Naive thymus-derived CD8-positive, alpha-beta T cell (primary cell): ENCODE measurements around the gene ENOX1. TPM values are rescaled to one million over a fixed set of nuclear protein-coding genes. Genes with fewer than 3 reads are reported as not detected.
"Not testable (repeated sequence)": the region's sequence is repeated elsewhere in the genome, so short reads cannot be mapped to it uniquely, and the experiment has no call there.

Experiments
- ATAC-seq, 2 donors: fragments of 150-1000 bp; cut with Tn5 transposase in 1 of 2; sonication (Bioruptor Pico), chemical (Tn5 transposase) in 1 of 2; 1 replicate in 1 of 2; 2 replicates in 1 of 2; pipeline ENCODE4 v1.10.0; 2021; ENCODE audit warnings: mild to moderate bottlenecking in 2 of 2, moderate library complexity in 2 of 2
- POLR2A ChIA-PET: fragments of 350-600 bp; sonication (Branson Sonifier 250); formaldehyde crosslinking; loops from one replicate; lab custom pipeline; 2021; ENCODE audit warnings: antibody characterized with exemption; lab: Charles Lee
- DNase-seq, 10 donors: peaks; one replicate each; pipeline versions ENCODE4 v3.0.0 to v3.0.0-alpha.2; 2020 to 2022
- H3K27ac Mint-ChIP-seq, 10 donors: one replicate each; pipeline ENCODE4 v1.8.0; 2020 to 2022; ENCODE audit warnings: mild to moderate bottlenecking in 10 of 10, mixed read lengths in 10 of 10, moderate library complexity in 4 of 10, inconsistent platforms in 1 of 10
- H3K27me3 Mint-ChIP-seq, 5 donors: one replicate each; pipeline ENCODE4 v1.8.0; 2021 to 2022; ENCODE audit warnings: mixed read lengths in 5 of 5
- H3K36me3 Mint-ChIP-seq, 3 donors: one replicate each; pipeline ENCODE4 v1.8.0; 2020 to 2022; ENCODE audit warnings: mixed read lengths in 3 of 3, mild to moderate bottlenecking in 2 of 3, inconsistent platforms in 1 of 3
- H3K4me1 Mint-ChIP-seq, 4 donors: one replicate each; pipeline ENCODE4 v1.8.0; 2021 to 2022; ENCODE audit warnings: mixed read lengths in 4 of 4
- H3K4me3 Mint-ChIP-seq, 10 donors: one replicate each; pipeline ENCODE4 v1.8.0; 2020 to 2022; ENCODE audit warnings: mild to moderate bottlenecking in 10 of 10, mixed read lengths in 10 of 10, moderate library complexity in 6 of 10, inconsistent platforms in 1 of 10
- H3K9me3 Mint-ChIP-seq, 9 donors: one replicate each; pipeline ENCODE4 v1.8.0; 2020 to 2022; ENCODE audit warnings: mixed read lengths in 9 of 9, mild to moderate bottlenecking in 3 of 9, inconsistent platforms in 1 of 9, moderate library complexity in 1 of 9
- polyA plus RNA-seq, 3 donors: library from polyadenylated mRNA; unstranded; fragments of 300-500 nt; fragmentation: Illumina TruSeq; gene quantifications; one replicate each; pipeline ENCODE4 v1.2.3, GENCODE V29; 2021
- total RNA-seq, 8 experiments: library from RNA in 2 of 8; stranded (reverse) in 2 of 8; gene quantifications; one replicate each; pipeline ENCODE4 v1.2.3 and lab custom pipeline; 2021 to 2026

The ENOX1 gene
- total and polyA plus RNA-seq, 5 experiments from 2014 or later = not detected

- H3K9me3 Mint-ChIP-seq = no peaks in the 10 kb centered on the region
- DNase-seq = no peak
- H3K36me3 Mint-ChIP-seq = no peaks in the 10 kb centered on the region
- no peak overlapping the region for H3K27ac Mint-ChIP-seq
- POLR2A ChIA-PET = no interaction called here
- no peak for ATAC-seq
- no peaks in the 10 kb centered on the region for H3K27me3 Mint-ChIP-seq
- H3K4me3 Mint-ChIP-seq = no peak overlapping the region
- peaks cover 4 to 12% (median 11%) of the 10 kb centered on the region in 4 donors for H3K4me1 Mint-ChIP-seq
These were observed 423.4 kb downstream of the ENOX1 start for GRCh38 chr13:43363156-43363953.

GRCh38 chr13:43362556-43362955 lies 424.2 kb downstream of the ENOX1 start:
- H3K27me3 Mint-ChIP-seq = no peaks in the 10 kb centered on the region
- no peak overlapping the region for H3K27ac Mint-ChIP-seq
- POLR2A ChIA-PET = no interaction called here
- ATAC-seq (no peak), DNase-seq (no peak)
- H3K4me1 Mint-ChIP-seq = peaks cover 4 to 5% (median 4%) of the 10 kb centered on the region in 4 donors
- no peak overlapping the region for H3K4me3 Mint-ChIP-seq
- H3K36me3 Mint-ChIP-seq = no peaks in the 10 kb centered on the region
- no peaks in the 10 kb centered on the region for H3K9me3 Mint-ChIP-seq

- H3K27me3 Mint-ChIP-seq = no peaks in the 10 kb centered on the region
- ATAC-seq (no peak), DNase-seq (no peak)
- POLR2A ChIA-PET = no interaction called here
- peaks cover 0 to 11% (median under 1%) of the 10 kb centered on the region in 4 donors for H3K4me1 Mint-ChIP-seq
- no peak overlapping the region for H3K4me3 Mint-ChIP-seq
- H3K27ac Mint-ChIP-seq = no peak overlapping the region
- H3K9me3 Mint-ChIP-seq = no peaks in the 10 kb centered on the region
- no peaks in the 10 kb centered on the region for H3K36me3 Mint-ChIP-seq
These were observed 425.7 kb downstream of the ENOX1 start for GRCh38 chr13:43360892-43361610.

GRCh38 chr13:43360171-43360570 lies 426.6 kb downstream of the ENOX1 start:
- H3K27me3 Mint-ChIP-seq = no peaks in the 10 kb centered on the region
- H3K4me3 Mint-ChIP-seq = no peak overlapping the region
- no peaks in the 10 kb centered on the region for H3K9me3 Mint-ChIP-seq
- DNase-seq (no peak), ATAC-seq (no peak)
- POLR2A ChIA-PET = no interaction called here
- no peak overlapping the region for H3K27ac Mint-ChIP-seq
- no peaks in the 10 kb centered on the region for H3K36me3 Mint-ChIP-seq
- peaks cover 0 to 11% (median 0%) of the 10 kb centered on the region in 4 donors for H3K4me1 Mint-ChIP-seq

- Mint-ChIP-seq H3K4me3 (no peak overlapping the region), H3K4me1 (peaks cover 0 to 11% (median 0%) of the 10 kb centered on the region in 4 donors), H3K27ac (no peak overlapping the region), H3K9me3 (no peaks in the 10 kb centered on the region), H3K27me3 (no peaks in the 10 kb centered on the region), H3K36me3 (no peaks in the 10 kb centered on the region)
- POLR2A ChIA-PET = no interaction called here
- DNase-seq (no peak), ATAC-seq (no peak)
These were observed 427.2 kb downstream of the ENOX1 start for GRCh38 chr13:43359536-43359935.

GRCh38 chr13:43357564-43357963 lies 429.2 kb downstream of the ENOX1 start:
- peaks cover 0 to 11% (median 0%) of the 10 kb centered on the region in 4 donors for H3K4me1 Mint-ChIP-seq
- ATAC-seq (no peak), DNase-seq (no peak)
- H3K27me3 Mint-ChIP-seq = no peaks in the 10 kb centered on the region
- no peaks in the 10 kb centered on the region for H3K36me3 Mint-ChIP-seq
- H3K9me3 Mint-ChIP-seq = no peaks in the 10 kb centered on the region
- POLR2A ChIA-PET = no interaction called here
- H3K27ac Mint-ChIP-seq = no peak overlapping the region
- no peak overlapping the region for H3K4me3 Mint-ChIP-seq

GRCh38 chr13:43356567-43356966 lies 430.2 kb downstream of the ENOX1 start:
- POLR2A ChIA-PET = no interaction called here
- peaks cover 0 to 11% (median 0%) of the 10 kb centered on the region in 4 donors for H3K4me1 Mint-ChIP-seq
- H3K36me3 Mint-ChIP-seq = no peaks in the 10 kb centered on the region
- H3K9me3 Mint-ChIP-seq = no peaks in the 10 kb centered on the region
- no peaks in the 10 kb centered on the region for H3K27me3 Mint-ChIP-seq
- DNase-seq (no peak), ATAC-seq (no peak)
- H3K4me3 Mint-ChIP-seq = peak overlapping the region in 1 of 10 donors; percentile 15
- no peak overlapping the region for H3K27ac Mint-ChIP-seq

- Mint-ChIP-seq H3K4me1 (peaks cover 0 to 11% (median 0%) of the 10 kb centered on the region in 4 donors), H3K4me3 (no peak overlapping the region), H3K36me3 (no peaks in the 10 kb centered on the region), H3K27ac (no peak overlapping the region), H3K9me3 (no peaks in the 10 kb centered on the region), H3K27me3 (no peaks in the 10 kb centered on the region)
- ATAC-seq = no peak
- no peak for DNase-seq
- POLR2A ChIA-PET = no interaction called here
These were observed 431.0 kb downstream of the ENOX1 start for GRCh38 chr13:43355774-43356173.

- Mint-ChIP-seq H3K27ac (no peak overlapping the region), H3K27me3 (peaks cover 0 to 2% (median 0%) of the 10 kb centered on the region in 5 donors), H3K4me3 (no peak overlapping the region), H3K9me3 (no peaks in the 10 kb centered on the region), H3K36me3 (no peaks in the 10 kb centered on the region), H3K4me1 (peaks cover 0 to 11% (median 0%) of the 10 kb centered on the region in 4 donors)
- DNase-seq = no peak
- ATAC-seq = no peak
- POLR2A ChIA-PET = no interaction called here
These were observed 432.4 kb downstream of the ENOX1 start for GRCh38 chr13:43354153-43354945.

GRCh38 chr13:43353631-43354030 lies 433.1 kb downstream of the ENOX1 start:
- H3K27ac Mint-ChIP-seq = no peak overlapping the region
- DNase-seq (no peak), ATAC-seq (no peak)
- no peaks in the 10 kb centered on the region for H3K36me3 Mint-ChIP-seq
- no peaks in the 10 kb centered on the region for H3K9me3 Mint-ChIP-seq
- H3K4me1 Mint-ChIP-seq = peaks cover 0 to 11% (median 0%) of the 10 kb centered on the region in 4 donors
- POLR2A ChIA-PET = no interaction called here
- peaks cover 0 to 4% (median 0%) of the 10 kb centered on the region in 5 donors for H3K27me3 Mint-ChIP-seq
- no peak overlapping the region for H3K4me3 Mint-ChIP-seq

GRCh38 chr13:43351612-43352011 lies 435.2 kb downstream of the ENOX1 start:
- ATAC-seq, H3K4me1 Mint-ChIP-seq: not testable (repeated sequence)

GRCh38 chr13:43348397-43348796 lies 438.4 kb downstream of the ENOX1 start:
- no peak overlapping the region for H3K27ac Mint-ChIP-seq
- peaks cover 0 to 12% (median 5%) of the 10 kb centered on the region in 5 donors for H3K27me3 Mint-ChIP-seq
- H3K36me3 Mint-ChIP-seq = no peaks in the 10 kb centered on the region
- no peak overlapping the region for H3K4me3 Mint-ChIP-seq
- no peaks in the 10 kb centered on the region for H3K9me3 Mint-ChIP-seq
- POLR2A ChIA-PET = no interaction called here
- H3K4me1 Mint-ChIP-seq = no peaks in the 10 kb centered on the region
- ATAC-seq = no peak
- no peak for DNase-seq

More at GRCh38 chr13:43351612-43352011, 435.2 kb downstream of the ENOX1 start:
- H3K9me3 Mint-ChIP-seq, H3K27ac Mint-ChIP-seq, H3K27me3 Mint-ChIP-seq, POLR2A ChIA-PET, H3K36me3 Mint-ChIP-seq, H3K4me3 Mint-ChIP-seq, DNase-seq: not testable (repeated sequence)

GRCh38 chr13:43347877-43348276 lies 438.9 kb downstream of the ENOX1 start:
- POLR2A ChIA-PET = no interaction called here
- ATAC-seq = no peak

More at GRCh38 chr13:43347877-43348276, 438.9 kb downstream of the ENOX1 start:
- Mint-ChIP-seq H3K27ac (no peak overlapping the region), H3K27me3 (peaks cover 0 to 12% (median 5%) of the 10 kb centered on the region in 5 donors), H3K4me1 (no peaks in the 10 kb centered on the region), H3K36me3 (no peaks in the 10 kb centered on the region), H3K9me3 (no peaks in the 10 kb centered on the region), H3K4me3 (no peak overlapping the region)
- DNase-seq = no peak
